NCI-H524 treated with DMSO at 0.1 percent for 48 hours (cell line): ENCODE measurements around the gene TMTC4.
A peak's percentile ranks its signal among the peaks of the same experiment; 100 is the strongest.
"Not testable (repeated sequence)": the region's sequence is repeated elsewhere in the genome, so short reads cannot be mapped to it uniquely, and the experiment has no call there.

Source experiments
- DNase-seq: peaks from one replicate; lab custom pipeline; 2025; lab: John Stamatoyannopoulos, UW

The TMTC4 gene

GRCh38 chr13:100625447-100625846 is 49.1 kb downstream of the TMTC4 start:
- DNase-seq: no peak

DNA sequence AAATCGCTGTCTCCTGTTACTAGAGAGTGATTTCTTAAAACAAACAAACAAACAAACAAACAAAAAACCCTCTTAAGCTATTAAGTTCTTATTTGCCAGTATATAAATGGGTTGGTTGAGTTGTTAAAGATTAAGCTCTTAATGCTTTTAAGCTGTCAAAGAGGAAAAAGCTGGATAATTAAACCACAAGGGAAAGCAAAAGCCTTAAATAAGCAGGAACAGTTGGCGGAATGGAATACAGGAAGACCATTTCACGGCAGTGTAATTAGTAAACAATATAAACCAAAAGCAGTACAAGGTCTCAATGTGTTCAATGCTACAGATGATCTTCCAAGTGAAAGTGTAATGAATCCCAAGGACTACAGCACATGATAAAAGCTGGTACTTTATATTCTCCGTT is 53.8 kb downstream of the TMTC4 start:
- no peak for DNase-seq

GRCh38 chr13:100619940-100620339 is 54.7 kb downstream of the TMTC4 start:
- DNase-seq: no peak

GRCh38 chr13:100618897-100619296 is 55.7 kb downstream of the TMTC4 start:
- not testable (repeated sequence) for DNase-seq

DNA sequence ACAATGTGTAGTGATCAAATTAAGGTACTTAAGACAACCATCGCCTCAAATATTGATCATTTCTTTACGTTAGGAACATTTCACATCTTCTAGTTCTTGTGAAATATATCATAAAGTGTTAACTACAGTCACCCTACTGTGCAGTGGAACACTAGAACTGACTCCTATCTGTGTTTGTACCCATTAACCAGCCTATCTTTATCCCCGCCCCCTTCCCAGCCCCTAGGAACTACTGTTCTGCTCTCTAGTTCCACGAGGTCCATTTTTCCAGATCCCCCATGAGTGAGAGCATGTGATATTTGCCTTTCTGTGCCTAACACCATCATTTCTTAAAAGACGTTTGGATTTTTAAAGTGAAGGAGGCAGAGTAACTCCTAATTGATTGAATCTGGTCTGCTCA is 61.6 kb downstream of the TMTC4 start:
- DNase-seq: no peak

DNA sequence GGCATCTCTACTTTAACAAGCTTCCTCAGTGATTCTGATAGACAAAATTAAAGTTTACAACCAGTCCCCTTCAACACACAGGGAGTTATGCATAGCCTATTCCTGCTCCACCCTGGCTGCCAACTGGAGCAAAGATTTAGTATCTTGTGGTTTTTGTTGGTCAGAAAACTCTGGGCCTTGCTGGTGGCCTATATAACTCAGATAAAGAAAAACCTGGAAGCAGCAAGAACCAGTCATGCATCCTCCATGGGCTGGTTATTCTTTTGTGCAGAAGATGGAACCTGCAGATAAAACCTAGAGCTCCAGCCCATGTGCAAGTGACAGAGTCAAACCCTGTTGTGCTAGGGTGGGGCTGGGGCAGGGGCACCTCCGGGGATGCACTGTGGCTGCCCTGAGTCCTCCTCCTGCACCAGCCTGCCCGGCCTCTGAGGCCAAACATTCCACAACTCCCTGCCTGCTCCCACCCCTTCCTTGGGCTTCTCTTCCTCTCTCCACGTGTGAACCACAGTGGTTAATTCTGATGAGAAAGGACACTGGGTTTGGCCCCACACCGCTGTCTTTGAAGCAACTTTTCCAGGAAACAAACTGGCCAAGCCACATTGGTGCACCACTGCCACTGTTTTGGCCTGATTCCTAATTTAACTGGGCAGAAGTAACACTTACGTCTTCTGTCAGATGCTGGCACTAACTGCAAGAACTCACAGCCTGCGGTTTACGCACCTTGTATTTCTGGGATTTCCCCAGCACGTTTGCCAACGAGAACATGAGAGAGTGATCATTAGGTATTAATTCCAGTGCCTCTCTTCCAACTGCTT is 62.7 kb downstream of the TMTC4 start:
- DNase-seq: no peak

- no peak for DNase-seq
These were observed 63.9 kb downstream of the TMTC4 start for GRCh38 chr13:100610391-100611347.

DNA sequence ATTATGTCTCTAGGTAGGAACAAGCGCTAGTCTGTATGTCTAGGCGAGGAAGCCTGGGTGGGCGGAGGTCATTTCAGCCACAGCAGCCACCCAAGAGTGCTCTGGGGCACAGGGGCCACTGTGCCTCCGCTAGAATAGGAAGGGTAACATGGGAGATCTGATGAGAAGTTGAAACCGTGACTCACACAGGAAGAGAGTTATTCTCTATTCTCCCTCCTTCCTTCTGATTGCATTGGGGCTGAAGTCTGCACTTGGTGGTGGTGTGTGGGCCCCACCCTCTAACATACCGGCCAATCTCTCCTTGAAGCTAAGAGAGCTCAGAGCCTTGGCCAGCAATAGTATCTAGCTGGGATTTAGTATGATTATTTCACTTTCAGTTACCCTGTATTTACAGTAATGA is 65.7 kb downstream of the TMTC4 start:
- no peak for DNase-seq

GRCh38 chr13:100608489-100608888 is 66.1 kb downstream of the TMTC4 start:
- no peak for DNase-seq

DNA sequence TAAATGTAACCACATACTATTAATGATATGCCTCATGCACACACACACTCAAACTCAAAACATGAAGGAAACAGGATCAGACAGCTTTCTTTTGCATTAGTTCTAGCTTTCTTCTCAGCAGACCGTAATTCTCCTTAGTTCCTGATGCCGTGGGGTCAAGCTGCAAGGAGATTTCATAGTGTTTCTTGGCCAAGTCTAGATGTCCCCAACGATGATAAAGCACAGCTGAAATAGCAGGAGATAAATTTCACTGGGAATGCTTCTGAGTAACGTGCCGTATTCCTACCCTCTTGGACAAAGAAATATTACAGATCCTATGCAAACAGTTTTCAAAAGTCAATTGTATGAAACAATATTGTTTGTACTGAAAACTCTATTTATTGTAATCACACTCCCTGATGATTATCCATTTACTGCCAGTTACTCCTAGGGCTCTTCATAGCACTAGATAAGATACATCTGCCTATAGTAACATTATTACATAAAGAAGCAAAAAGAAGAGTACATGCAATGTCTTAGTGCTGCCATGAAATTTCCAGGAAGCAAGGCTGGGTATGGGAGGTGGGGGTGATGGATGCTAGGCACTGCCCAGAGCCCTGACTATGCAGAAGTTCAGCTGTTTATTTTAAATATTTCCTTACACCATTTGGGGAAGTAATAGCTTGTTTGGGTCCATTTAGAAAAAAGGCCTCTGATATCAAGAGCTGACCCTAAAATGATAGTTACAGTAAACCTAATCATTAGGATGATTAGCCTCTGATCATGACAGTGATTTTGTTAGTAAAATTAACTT is 69.5 kb downstream of the TMTC4 start:
- no peak for DNase-seq

GRCh38 chr13:100602493-100603111 is 72.0 kb downstream of the TMTC4 start:
- DNase-seq: no peak

- DNase-seq: no peak
These were observed 72.9 kb downstream of the TMTC4 start for GRCh38 chr13:100601716-100602115.

DNA sequence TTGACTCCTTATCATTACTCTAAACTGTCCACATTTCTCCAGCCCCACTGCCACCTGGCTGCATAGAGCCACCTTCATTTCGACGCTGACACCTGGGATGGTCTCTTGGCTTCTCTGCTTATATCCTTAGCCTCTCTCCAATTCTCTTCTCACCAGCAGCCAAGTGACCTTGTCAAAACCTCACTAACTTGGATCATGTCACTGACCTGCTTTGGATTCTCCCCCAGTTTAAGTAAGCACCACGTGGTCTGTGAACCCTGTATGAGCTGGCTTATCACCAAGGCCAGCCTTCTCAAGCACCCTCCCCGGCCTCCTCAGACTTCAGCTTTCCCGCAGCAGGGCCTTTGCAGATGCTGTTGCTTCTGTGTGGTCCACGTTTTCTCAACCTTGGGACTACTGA is 73.7 kb downstream of the TMTC4 start:
- no peak for DNase-seq

- no peak for DNase-seq
These were observed 74.1 kb downstream of the TMTC4 start for GRCh38 chr13:100600461-100600860.

DNA sequence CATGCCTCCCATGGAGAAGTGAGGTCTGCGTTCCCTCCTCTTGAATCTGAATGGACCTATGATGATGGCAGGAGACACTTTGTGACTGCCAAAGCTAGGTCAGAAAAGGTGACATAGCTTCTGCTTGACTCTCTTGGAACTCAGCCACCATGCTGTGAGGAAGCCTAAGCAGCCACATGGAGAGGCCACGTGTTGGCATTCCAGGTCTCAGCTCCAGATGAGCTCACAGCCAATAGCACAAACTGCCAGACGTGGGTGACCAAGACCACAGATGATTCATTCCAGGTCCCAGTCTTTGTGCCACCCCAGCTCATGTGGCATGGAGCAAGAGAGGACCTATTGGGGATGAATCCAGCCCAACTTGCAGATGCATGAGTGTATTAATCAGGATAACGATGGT is 77.3 kb downstream of the TMTC4 start:
- no peak for DNase-seq

GRCh38 chr13:100596516-100596915 is 78.1 kb downstream of the TMTC4 start:
- no peak for DNase-seq

DNA sequence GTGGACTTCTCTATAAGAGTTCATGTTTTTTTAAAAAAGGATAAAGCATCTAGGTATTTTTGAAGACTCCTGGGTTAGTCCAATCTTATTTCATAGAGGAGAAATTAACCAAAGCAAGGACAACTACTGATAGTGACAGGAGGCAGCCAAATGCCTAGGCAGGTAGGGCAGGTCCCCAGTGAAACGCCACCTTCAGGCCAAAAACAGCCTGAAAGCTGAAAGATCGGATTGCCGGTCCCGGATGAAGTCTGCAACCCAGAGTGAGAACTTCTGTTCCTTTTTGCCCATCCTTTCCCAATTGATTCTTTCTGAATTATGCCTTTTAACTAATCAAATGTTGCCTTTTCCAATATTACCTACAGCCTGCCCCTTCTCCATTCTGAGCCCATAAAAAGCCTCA is 79.9 kb downstream of the TMTC4 start:
- DNase-seq: no peak

GRCh38 chr13:100594255-100594654 is 80.3 kb downstream of the TMTC4 start:
- DNase-seq: no peak

DNA sequence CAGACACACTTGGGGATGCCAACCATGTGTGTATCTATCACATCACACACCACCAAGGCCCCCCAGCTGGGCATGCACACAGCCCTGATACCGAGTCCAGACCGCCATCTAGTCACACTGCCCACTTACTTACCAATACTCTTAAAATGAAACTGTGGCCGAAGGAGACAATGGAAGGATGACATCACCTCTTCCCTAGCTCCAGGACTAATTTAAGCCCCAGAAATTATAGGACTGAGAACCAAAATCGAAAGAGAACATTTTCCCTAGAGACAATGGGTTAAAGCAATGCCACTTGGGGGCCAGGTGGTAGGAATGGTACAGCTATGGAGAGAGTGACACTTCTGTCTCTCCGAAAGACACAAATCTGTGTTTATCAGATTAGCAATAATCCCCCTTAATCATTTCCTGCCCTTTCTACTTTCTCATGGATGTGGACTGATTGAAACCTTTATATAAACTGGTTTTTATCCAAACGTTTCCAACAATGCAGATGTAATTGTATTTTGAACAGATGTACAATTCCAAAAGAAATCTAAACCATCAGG is 85.3 kb downstream of the TMTC4 start:
- peak; percentile 73 for DNase-seq

GRCh38 chr13:100588331-100589177 is 86.0 kb downstream of the TMTC4 start, which contains the start of gene GGACT:
GGACT (minus strand) TSS chr13:100588789; CDS start chr13:100532591, 56,198 bp downstream.
- DNase-seq: no peak
